ENCODE results near the gene ZNF219. TPM values are rescaled to one million over a fixed set of nuclear protein-coding genes. Genes with fewer than 3 reads are reported as not detected.
A peak's percentile ranks its signal among the peaks of the same experiment; 100 is the strongest.

The ZNF219 gene
- total and polyA plus RNA-seq, 2 of the 13 experiments (the other 11 are each of a cell fraction or from before 2014, with no cell fraction given), result 34.5 to 36.6 TPM

- TF ChIP-seq LRRFIP1 (CRISPR knock-in tag; conservative IDR thresholded peaks at IDR 0.05) (no peak), AGO1 (IDR thresholded peaks at IDR 0.05; ENCODE audit: low read depth, low read length, poor library complexity, severe bottlenecking) (no peak), SYNCRIP (IDR thresholded peaks at IDR 0.05; ENCODE audit: insufficient read depth, low read depth, low read length) (no peak), FOXK1 (CRISPR knock-in tag; IDR thresholded peaks at IDR 0.05; ENCODE audit: borderline replicate concordance, low read depth) (no peak; the same call in 1 of the 2 replicates), PRPF4 (IDR thresholded peaks at IDR 0.05; ENCODE audit: low read depth, low read length, poor library complexity, severe bottlenecking) (no peak), JUN (CRISPR knock-in tag; IDR thresholded peaks at IDR 0.05) (0 out of 2 replicates have a peak, but pooled peaks have one; percentile 12), ZNF567 (CRISPR knock-in tag; IDR thresholded peaks at IDR 0.05; ENCODE audit: borderline replicate concordance) (0 out of 2 replicates have a peak, but pooled peaks have one; percentile 84), ZNF549 (CRISPR knock-in tag; IDR thresholded peaks at IDR 0.05) (no peak), MTA3 (CRISPR knock-in tag; IDR thresholded peaks at IDR 0.05) (no peak), MLXIP (CRISPR knock-in tag; IDR thresholded peaks at IDR 0.05; ENCODE audit: borderline replicate concordance) (no peak), ZBTB49 (CRISPR knock-in tag; IDR thresholded peaks at IDR 0.05; ENCODE audit: borderline replicate concordance) (peak; percentile 59; the same call in 1 of the 2 replicates), SP140L (CRISPR knock-in tag; IDR thresholded peaks at IDR 0.05; ENCODE audit: borderline replicate concordance) (0 out of 2 replicates have a peak, but pooled peaks have one; percentile 81), ZNF282 (IDR thresholded peaks at IDR 0.05; ENCODE audit: partially characterized antibody) (no peak), HNF1B (CRISPR knock-in tag; IDR thresholded peaks at IDR 0.05) (0 out of 2 replicates have a peak, but pooled peaks have one; percentile 36), KLF13 (CRISPR knock-in tag; IDR thresholded peaks at IDR 0.05) (no peak), ATF7 (IDR thresholded peaks at IDR 0.05) (no peak), ATF7 (CRISPR knock-in tag; IDR thresholded peaks at IDR 0.05) (no peak), CREB3 (CRISPR knock-in tag; IDR thresholded peaks at IDR 0.05) (no peak)
Measured at GRCh38 chr14:21106498-21107282, 8.2 kb upstream of the ZNF219 start (continued).

All from HepG2 (cell line).